Keratinocyte (primary cell): ENCODE data around the gene ADPRS. TPM values are rescaled to one million over a fixed set of nuclear protein-coding genes. Genes with fewer than 3 reads are reported as not detected.

Experiments used
- DNase-seq: peaks from one replicate; pipeline ENCODE4 v3.0.0-alpha.2; 2011; ENCODE audit warnings: low read depth, missing footprints, low spot score
- FAIRE-seq: peaks from 2 replicates; lab custom pipeline; 2011; peaks lifted over from hg19 to GRCh38; lab: Jason Lieb, UNC
- H2AFZ ChIP-seq: 2 replicates; pipeline ENCODE4 v1.6.0; 2012; ENCODE audit warnings: low read length, control low read depth, inconsistent platforms; ENCODE audit not compliant: control insufficient read depth
- H3K27ac ChIP-seq: 2 replicates; pipeline ENCODE4 v1.5.1; 2011; ENCODE audit warnings: low read length; ENCODE audit not compliant: control insufficient read depth, insufficient read depth
- H3K27me3 ChIP-seq: 3 replicates; pipeline ENCODE4 v1.6.0; 2011; ENCODE audit warnings: low read length; ENCODE audit not compliant: control insufficient read depth, insufficient read depth; ENCODE audit errors: extremely low read depth
- H3K36me3 ChIP-seq, 2 experiments: 2 replicates in 1 of 2; 3 replicates in 1 of 2; pipeline ENCODE4 v1.5.1; 2011; ENCODE audit warnings: low read length in 2 of 2, mild to moderate bottlenecking in 1 of 2; ENCODE audit not compliant: control insufficient read depth in 2 of 2, insufficient read depth in 2 of 2; ENCODE audit errors: extremely low read depth in 1 of 2
- H3K4me1 ChIP-seq: 3 replicates; pipeline ENCODE4 v1.5.1; 2011; ENCODE audit warnings: low read length; ENCODE audit not compliant: control insufficient read depth, insufficient read depth; ENCODE audit errors: extremely low read depth
- H3K4me2 ChIP-seq: 3 replicates; pipeline ENCODE4 v1.6.0; 2011; ENCODE audit warnings: low read depth, low read length; ENCODE audit not compliant: control insufficient read depth, insufficient read depth; ENCODE audit errors: extremely low read depth
- H3K4me3 ChIP-seq, 3 experiments: fragments of 200-600 bp in 1 of 3; sonication (generic) in 1 of 3; 2 replicates in 2 of 3; 3 replicates in 1 of 3; pipeline ENCODE4 v1.5.1; 2011 to 2016; ENCODE audit warnings: low read length in 3 of 3, mild to moderate bottlenecking in 3 of 3, control low read depth in 2 of 3, inconsistent platforms in 1 of 3, low read depth in 1 of 3, mixed read lengths in 1 of 3, mixed run types in 1 of 3, moderate library complexity in 1 of 3; ENCODE audit not compliant: control insufficient read depth in 2 of 3, insufficient read depth in 2 of 3; ENCODE audit errors: extremely low read depth in 1 of 3
- H3K79me2 ChIP-seq: 2 replicates; pipeline ENCODE4 v1.6.0; 2012; ENCODE audit warnings: low read length; ENCODE audit not compliant: control insufficient read depth, insufficient read depth
- H3K9ac ChIP-seq: 3 replicates; pipeline ENCODE4 v1.6.0; 2011; ENCODE audit warnings: low read length; ENCODE audit not compliant: control insufficient read depth, insufficient read depth; ENCODE audit errors: extremely low read depth
- H3K9me1 ChIP-seq: 3 replicates; pipeline ENCODE4 v1.6.0; 2011; ENCODE audit warnings: low read length; ENCODE audit not compliant: control insufficient read depth, insufficient read depth; ENCODE audit errors: extremely low read depth
- H3K9me3 ChIP-seq: 2 replicates; pipeline ENCODE4 v1.5.1; 2012; ENCODE audit warnings: low read depth, low read length; ENCODE audit not compliant: control insufficient read depth
- H4K20me1 ChIP-seq: 3 replicates; pipeline ENCODE4 v1.6.0; 2011; ENCODE audit warnings: low read length; ENCODE audit not compliant: control insufficient read depth, insufficient read depth; ENCODE audit errors: extremely low read depth
- CTCF ChIP-seq, 3 experiments: IDR thresholded peaks in 1 of 3; conservative IDR thresholded peaks in 1 of 3; optimal IDR thresholded peaks in 1 of 3; 2 replicates in 2 of 3; 3 replicates in 1 of 3; pipeline versions ENCODE3 to v1.5.1; 2011; ENCODE audit warnings: low read length in 3 of 3, mild to moderate bottlenecking in 3 of 3, moderate library complexity in 2 of 3, control low read depth in 1 of 3, inconsistent platforms in 1 of 3; ENCODE audit not compliant: insufficient read depth in 2 of 3; ENCODE audit errors: extremely low read depth in 1 of 3
- EZH2 ChIP-seq: IDR thresholded peaks from one replicate; pipeline ENCODE4 v1.6.1; 2012; ENCODE audit warnings: inconsistent platforms, mild to moderate bottlenecking, low read length, moderate library complexity
- dilution Hi-C: fragments of 300-500 bp; cut with MboI; formaldehyde crosslinking; loops from one replicate; pipeline ENCODE4 v1.7.0; 2020; ENCODE audit warnings: low sequenced_read_pairs; ENCODE audit not compliant: extremely low pct_ligation_motif_present
- polyA plus RNA-seq, 5 experiments: library from polyadenylated mRNA; depleted of rRNA in 3 of 5; stranded (reverse) in 3 of 5; stranded (forward) in 1 of 5; unstranded in 1 of 5; fragments of >200 nt; gene quantifications; 1 replicate in 1 of 5; 2 replicates in 3 of 5; 3 replicates in 1 of 5; pipeline versions ENCODE4 v1.2.1 to v1.2.3, GENCODE V29; 2011 to 2012; ENCODE audit warnings: missing spikeins in 2 of 5, low read depth in 1 of 5, low replicate concordance in 1 of 5

The ADPRS gene
- polyA plus RNA-seq, 1 donor (not counting 4 experiments of a cell fraction or from before 2014, with no cell fraction given): 33.1 TPM

- dilution Hi-C loops: no loop called here
- Histone ChIP-seq H3K36me3 (peaks cover 19 to 29% of the 10 kb centered on the region in 2 experiments), H3K4me2 (peak overlapping the region; percentile 76), H3K27ac (peak overlapping the region; percentile 24), H3K9ac (peak overlapping the region; percentile 90), H3K9me1 (no peaks in the 10 kb centered on the region), H4K20me1 (no peaks in the 10 kb centered on the region), H3K4me1 (peaks cover 16% of the 10 kb centered on the region), H3K9me3 (no peaks in the 10 kb centered on the region), H3K4me3 (peak overlapping the region; percentile 61 to 98 (median 77)), H3K27me3 (no peaks in the 10 kb centered on the region), H3K79me2 (peaks cover 34% of the 10 kb centered on the region), H2AFZ (peak overlapping the region; percentile 95)
- no peak for FAIRE-seq
- TF ChIP-seq CTCF (optimal IDR thresholded peaks at IDR 0.05 in 1 of 3, IDR thresholded peaks at IDR 0.05 in 1 of 3, conservative IDR thresholded peaks at IDR 0.05 in 1 of 3; ENCODE audit: extremely low read depth in 1 of 3, insufficient read depth in 2 of 3, low read length in 3 of 3) (no peak), EZH2 (no peak)
- DNase-seq: no peak
These were observed 471 bp upstream of the ADPRS start for GRCh38 chr1:36088265-36088576.

- Histone ChIP-seq H3K27ac (peak overlapping the region; percentile 85), H2AFZ (peak overlapping the region; percentile 93), H3K4me2 (peak overlapping the region; percentile 100), H3K79me2 (peaks cover 34% of the 10 kb centered on the region), H3K27me3 (no peaks in the 10 kb centered on the region), H3K9me1 (no peaks in the 10 kb centered on the region), H3K36me3 (peaks cover 28 to 42% of the 10 kb centered on the region in 2 experiments), H3K4me3 (peak overlapping the region; percentile 77 to 98 (median 92)), H3K4me1 (peaks cover 10% of the 10 kb centered on the region), H4K20me1 (no peaks in the 10 kb centered on the region), H3K9ac (peak overlapping the region; percentile 90), H3K9me3 (no peaks in the 10 kb centered on the region)
- FAIRE-seq (peak; percentile 9), DNase-seq (no peak)
- dilution Hi-C loops: no loop called here
- TF ChIP-seq EZH2 (no peak), CTCF (optimal IDR thresholded peaks at IDR 0.05 in 1 of 3, IDR thresholded peaks at IDR 0.05 in 1 of 3, conservative IDR thresholded peaks at IDR 0.05 in 1 of 3; ENCODE audit: extremely low read depth in 1 of 3, insufficient read depth in 2 of 3, low read length in 3 of 3) (no peak)
These were observed 865 bp downstream of the ADPRS start for GRCh38 chr1:36089393-36090121.
